Ovary (tissue), 9 donors: Measurements from ENCODE around the gene SLC10A1. TPM values are rescaled to one million over a fixed set of nuclear protein-coding genes. Genes with fewer than 3 reads are reported as not detected.
A peak's percentile ranks its signal among the peaks of the same experiment; 100 is the strongest.

Experiments
- DNase-seq, 5 donors: peaks; one replicate each; pipeline ENCODE4 v3.0.0-alpha.2; 2019 to 2020
- H3K27ac ChIP-seq, 2 donors: fragments of 200-600 bp; one replicate each; pipeline versions ENCODE4 v1.5.1 to v1.8.0; 2019 to 2022
- H3K27me3 ChIP-seq: fragments of 200-600 bp; one replicate; pipeline ENCODE4 v1.8.0; 2022
- H3K36me3 ChIP-seq: fragments of 200-600 bp; sonication (generic); one replicate; pipeline ENCODE4 v1.5.1; 2019
- H3K4me1 ChIP-seq: one replicate; pipeline ENCODE4 v1.8.1; 2013; ENCODE audit warnings: mild to moderate bottlenecking, moderate library complexity; ENCODE audit not compliant: insufficient read depth
- H3K4me3 ChIP-seq: fragments of 200-600 bp; sonication (generic); one replicate; pipeline ENCODE4 v1.5.1; 2017
- H3K9me3 ChIP-seq, 2 donors: fragments of 200-600 bp in 1 of 2; sonication (generic) in 1 of 2; one replicate each; pipeline versions ENCODE4 v1.5.1 to v1.8.1; 2013 to 2019; ENCODE audit warnings: mild to moderate bottlenecking in 1 of 2, moderate library complexity in 1 of 2
- CTCF ChIP-seq, 3 donors: fragments of 450-650 bp in 2 of 3; fragments of 200-600 bp in 1 of 3; IDR thresholded peaks; one replicate each; pipeline versions ENCODE4 v1.5.1 to v1.8.0; 2016 to 2022; ENCODE audit warnings: antibody characterized with exemption in 3 of 3, mild to moderate bottlenecking in 1 of 3
- EP300 ChIP-seq: sonication (generic); formaldehyde crosslinking; IDR thresholded peaks from one replicate; pipeline ENCODE4 v1.6.1; 2017; ENCODE audit warnings: antibody characterized with exemption
- POLR2A ChIP-seq: fragments of 450-650 bp; IDR thresholded peaks from one replicate; pipeline ENCODE4 v1.6.1; 2017; ENCODE audit warnings: antibody characterized with exemption, mild to moderate bottlenecking, moderate library complexity
- WGBS, 3 donors: extraction: QIAGEN DNeasy Blood & Tissue Kit in 1 of 3; methylation state at CpG; one replicate each; pipeline versions ENCODE4 v1.1.5 to v1.1.7; 2013 to 2017; 5-methylcytosine and 5-hydroxymethylcytosine counted together
- intact Hi-C, 4 donors: fragments of 100-400 bp; cut with DNase I; formaldehyde crosslinking; loops; one replicate each; pipeline versions ENCODE4 v1.11.0 to v1.15.1; 2022 to 2023
- polyA plus RNA-seq, 2 donors: library from polyadenylated mRNA; stranded (reverse); fragments of 200-250 nt in 1 of 2; fragments of 350-450 nt in 1 of 2; fragmentation: Illumina TruSeq in 1 of 2; extraction: RNeasy Lipid Tissue Mini Kit (QIAGEN cat#74804) in 1 of 2; gene quantifications; one replicate each; pipeline ENCODE4 v1.2.3, GENCODE V29; 2013 to 2014
- total RNA-seq, 7 donors: library from RNA; depleted of rRNA in 2 of 7; stranded (reverse); fragments of >200 nt in 2 of 7; fragmentation: NEBNext Ultra II Directional in 3 of 7; extraction: Animal tissue kit (Norgen Biotek cat#: 25700) in 3 of 7; gene quantifications; one replicate each; pipeline versions ENCODE4 v1.1.0 to v1.2.4, GENCODE V29; 2016 to 2023
- donor health status: DM: no; HTN: no; CAD: no; lungs with moderate emphysema.
- donor health status: DM: no; HTN: no; CAD: no.
- donor health status: Bipolar disorder and iron deficiency.
- donor health status: DM: yes; HTN: yes; CAD: no.
- donor health status: DM: no; HTN: no; CAD: no.
- donor health status: DM: yes; HTN: yes; CAD: no.

Gene SLC10A1
- total and polyA plus RNA-seq, 9 donors, result not detected

DNA sequence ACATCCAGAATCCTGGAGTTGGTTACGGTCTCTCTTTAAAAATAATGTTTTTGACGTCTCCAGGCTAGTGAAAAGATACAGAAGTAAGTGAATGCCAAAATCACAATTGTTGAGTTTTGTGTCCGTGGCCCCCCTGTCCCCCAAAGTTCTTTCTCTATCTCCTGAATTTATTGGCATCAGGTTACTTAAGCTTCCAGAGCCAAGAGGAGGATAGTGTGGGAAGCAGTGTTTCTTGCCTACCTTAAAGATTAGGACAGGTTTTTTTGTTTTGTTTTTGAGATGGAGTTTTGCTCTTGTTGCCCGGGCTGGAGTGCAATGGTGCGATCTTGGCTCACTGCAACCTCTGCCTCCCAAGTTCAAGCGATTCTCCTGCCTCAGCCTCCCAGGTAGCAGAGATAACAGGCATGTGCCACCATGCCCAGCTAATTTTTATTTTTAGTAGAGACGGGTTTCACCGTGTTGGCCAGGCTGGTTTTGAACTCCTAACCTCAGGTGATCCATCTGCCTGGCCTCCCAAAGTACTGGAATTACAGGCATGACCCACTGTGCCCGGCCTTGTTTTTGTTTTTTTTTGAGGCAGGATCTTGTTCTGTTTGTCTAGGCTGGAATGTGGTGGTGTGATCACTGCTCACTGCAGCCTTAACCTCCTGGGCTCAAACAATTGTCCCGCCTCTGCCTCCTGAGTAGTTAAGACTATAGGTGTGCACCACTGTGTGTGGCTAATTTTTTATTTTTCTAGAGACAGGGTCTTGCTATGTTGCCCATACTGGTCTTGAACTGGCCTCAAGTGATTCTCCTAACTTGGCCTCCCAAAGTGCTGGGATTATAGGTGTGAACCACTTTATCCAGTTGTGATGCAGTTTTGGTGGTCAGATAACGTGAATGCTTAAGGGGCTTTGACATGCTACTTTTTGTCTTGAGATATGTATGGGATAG lies 24.7 kb downstream of the SLC10A1 start:
- Histone ChIP-seq H3K36me3 (no peaks in the 10 kb centered on the region), H3K27ac (no peak overlapping the region), H3K4me3 (no peak overlapping the region), H3K27me3 (no peaks in the 10 kb centered on the region), H3K9me3 (no peaks in the 10 kb centered on the region), H3K4me1 (peaks cover 14% of the 10 kb centered on the region)
- DNase-seq, result no peak
- WGBS, 3 donors, result 79 to 86% (median 82%) methylated on average over 11 of the region's 11 CpGs
- TF ChIP-seq CTCF (IDR thresholded peaks at IDR 0.05) (no peak), POLR2A (no peak), EP300 (no peak)
- intact Hi-C loops, result no loop called here

- no peak for TF ChIP-seq CTCF (IDR thresholded peaks at IDR 0.05)
- no peak for TF ChIP-seq EP300
- TF ChIP-seq POLR2A, result no peak
- H3K9me3 ChIP-seq, result no peaks in the 10 kb centered on the region
- peaks cover 15% of the 10 kb centered on the region for H3K4me1 ChIP-seq
- no peaks in the 10 kb centered on the region for H3K36me3 ChIP-seq
- peak in 1 of 5 donors; percentile 15 for DNase-seq
- H3K4me3 ChIP-seq, result no peak overlapping the region
- no peak overlapping the region for H3K27ac ChIP-seq
- WGBS, 3 donors, result 85 to 88% (median 87%) methylated on average over 16 of the region's 16 CpGs
- intact Hi-C loops, result no loop called here
- H3K27me3 ChIP-seq, result no peaks in the 10 kb centered on the region
Measured at GRCh38 chr14:69771136-69771535, 25.9 kb downstream of the SLC10A1 start.

DNA sequence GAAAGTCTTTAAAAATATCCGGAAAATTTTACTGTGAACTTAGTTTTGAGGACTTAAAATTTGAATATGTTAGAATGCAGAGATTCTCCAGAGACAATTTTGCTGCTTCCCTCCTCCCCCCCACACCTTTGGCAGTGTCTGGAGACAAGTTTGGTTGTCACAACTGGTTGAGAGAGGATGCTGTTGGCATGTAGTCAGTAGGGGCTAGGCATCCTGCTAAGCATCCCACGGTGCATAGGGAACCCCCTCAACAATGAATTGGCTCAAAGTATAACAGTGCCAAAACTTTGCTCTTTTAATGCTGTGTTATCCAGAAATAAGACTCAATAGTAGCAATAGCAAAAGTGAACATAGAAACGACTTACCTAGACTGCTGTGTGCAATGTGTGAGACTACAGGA lies 26.5 kb downstream of the SLC10A1 start:
- H3K9me3 ChIP-seq, result no peaks in the 10 kb centered on the region
- TF ChIP-seq EP300 (no peak), POLR2A (no peak), CTCF (IDR thresholded peaks at IDR 0.05) (no peak)
- H3K36me3 ChIP-seq, result no peaks in the 10 kb centered on the region
- no peak overlapping the region for H3K27ac ChIP-seq
- no peak for DNase-seq
- H3K27me3 ChIP-seq, result no peaks in the 10 kb centered on the region
- intact Hi-C loops, result no loop called here
- peaks cover 13% of the 10 kb centered on the region for H3K4me1 ChIP-seq
- WGBS, 3 donors, result 76 to 84% (median 79%) methylated on average over 3 of the region's 3 CpGs
- no peak overlapping the region for H3K4me3 ChIP-seq

DNA sequence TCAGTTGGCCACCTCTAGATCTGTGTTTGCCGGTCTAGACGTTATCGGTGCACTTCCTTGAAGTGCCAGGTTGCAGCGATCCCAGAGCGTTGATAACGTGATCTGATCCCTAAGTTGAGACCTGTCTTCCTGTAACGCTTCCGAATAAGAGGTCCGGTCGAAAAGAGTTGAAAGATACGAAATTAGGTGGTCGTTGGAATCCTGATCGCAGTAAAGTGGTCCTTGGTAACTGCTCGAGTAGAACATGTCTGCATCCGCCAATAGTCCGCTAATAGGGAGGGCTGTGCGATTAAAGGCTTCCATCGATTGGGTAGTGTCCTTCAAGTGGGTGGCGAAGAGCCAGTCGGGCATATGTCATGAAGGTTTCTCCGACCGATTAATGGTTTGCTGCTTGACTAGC lies 27.4 kb downstream of the SLC10A1 start:
- H3K27me3 ChIP-seq, result no peaks in the 10 kb centered on the region
- peak in 3 of 5 donors; percentile 21 to 24 (median 23) for DNase-seq
- intact Hi-C loops, result no loop called here
- TF ChIP-seq CTCF (IDR thresholded peaks at IDR 0.05) (no peak), POLR2A (no peak), EP300 (no peak)
- peaks cover 13% of the 10 kb centered on the region for H3K4me1 ChIP-seq
- H3K9me3 ChIP-seq, result no peaks in the 10 kb centered on the region
- H3K4me3 ChIP-seq, result no peak overlapping the region
- no peak overlapping the region for H3K27ac ChIP-seq
- 88 to 92% (median 91%) methylated on average over 22 of the region's 22 CpGs for WGBS, 3 donors
- no peaks in the 10 kb centered on the region for H3K36me3 ChIP-seq
